OCI-LY3 (cell line): ENCODE data around the gene RAB25.

ENCODE experiments used
- EZH2phosphoT487 ChIP-seq: fragments of 200-600 bp; shearing (Covaris generic); IDR thresholded peaks from 2 replicates; pipeline ENCODE4 v1.6.1; 2018; ENCODE audit warnings: antibody characterized with exemption, mixed run types, low read depth
- TF ChIP-seq, protein P1 (sequence below): fragments of 200-600, 300-600 bp; sonication (generic); IDR thresholded peaks from 2 replicates; pipeline ENCODE4 v1.5.1; 2014; ENCODE audit warnings: antibody characterized with exemption, low read length, low read depth

GRCh38 chr1:156069490-156070455, 8.8 kb downstream of the RAB25 start:
- TF ChIP-seq, protein P1, sequence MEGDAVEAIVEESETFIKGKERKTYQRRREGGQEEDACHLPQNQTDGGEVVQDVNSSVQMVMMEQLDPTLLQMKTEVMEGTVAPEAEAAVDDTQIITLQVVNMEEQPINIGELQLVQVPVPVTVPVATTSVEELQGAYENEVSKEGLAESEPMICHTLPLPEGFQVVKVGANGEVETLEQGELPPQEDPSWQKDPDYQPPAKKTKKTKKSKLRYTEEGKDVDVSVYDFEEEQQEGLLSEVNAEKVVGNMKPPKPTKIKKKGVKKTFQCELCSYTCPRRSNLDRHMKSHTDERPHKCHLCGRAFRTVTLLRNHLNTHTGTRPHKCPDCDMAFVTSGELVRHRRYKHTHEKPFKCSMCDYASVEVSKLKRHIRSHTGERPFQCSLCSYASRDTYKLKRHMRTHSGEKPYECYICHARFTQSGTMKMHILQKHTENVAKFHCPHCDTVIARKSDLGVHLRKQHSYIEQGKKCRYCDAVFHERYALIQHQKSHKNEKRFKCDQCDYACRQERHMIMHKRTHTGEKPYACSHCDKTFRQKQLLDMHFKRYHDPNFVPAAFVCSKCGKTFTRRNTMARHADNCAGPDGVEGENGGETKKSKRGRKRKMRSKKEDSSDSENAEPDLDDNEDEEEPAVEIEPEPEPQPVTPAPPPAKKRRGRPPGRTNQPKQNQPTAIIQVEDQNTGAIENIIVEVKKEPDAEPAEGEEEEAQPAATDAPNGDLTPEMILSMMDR = no peak
- no peak for TF ChIP-seq EZH2phosphoT487
